Activated CD4-positive, alpha-beta T cell treated with anti-CD3 and anti-CD28 coated beads for 1 hour (primary cell): ENCODE results near the gene ZNRF1.

ENCODE experiments used
- DNase-seq: peaks from one replicate; pipeline ENCODE4 v3.0.0-alpha.2; 2020

ZNRF1 gene

DNA sequence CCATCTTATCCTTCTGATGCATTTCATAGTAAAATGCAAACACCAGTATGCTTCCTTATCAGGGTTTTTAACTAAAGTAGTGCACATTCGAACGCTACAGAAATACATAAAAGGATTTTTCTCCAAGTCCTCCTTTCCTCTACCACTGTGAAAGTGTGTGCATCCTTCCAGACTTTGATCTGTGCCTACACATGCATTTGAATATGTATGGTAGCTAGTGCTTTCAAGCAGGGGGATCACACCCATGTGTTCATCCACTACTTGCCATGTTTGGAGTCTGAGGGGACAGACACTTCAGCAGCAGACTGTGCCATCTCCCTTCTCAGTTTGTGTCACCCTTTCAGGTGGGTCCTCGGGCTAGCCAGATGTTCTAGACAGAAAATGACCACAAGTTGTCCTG lies 102.8 kb downstream of the ZNRF1 start:
- no peak for DNase-seq

DNA sequence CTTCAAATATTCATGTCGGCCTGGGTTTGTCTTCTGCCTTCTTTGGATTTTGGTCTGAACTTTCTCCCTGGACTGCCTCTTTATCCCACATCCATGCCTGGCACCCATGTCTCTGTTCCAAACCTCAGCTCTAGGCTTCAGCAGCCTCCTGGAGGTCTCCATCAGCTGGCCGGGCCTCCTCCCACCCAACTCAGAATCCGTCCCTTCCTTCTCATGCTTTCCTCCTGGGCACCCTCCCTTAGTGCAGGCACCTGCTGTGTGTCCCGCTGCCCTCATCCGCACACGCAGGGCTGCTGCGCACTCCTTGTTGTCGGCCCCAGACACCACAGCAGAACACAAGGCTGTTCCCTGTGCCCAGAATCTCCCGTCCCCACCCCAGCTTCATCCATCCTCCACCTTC lies 103.8 kb downstream of the ZNRF1 start:
- DNase-seq: no peak

DNA sequence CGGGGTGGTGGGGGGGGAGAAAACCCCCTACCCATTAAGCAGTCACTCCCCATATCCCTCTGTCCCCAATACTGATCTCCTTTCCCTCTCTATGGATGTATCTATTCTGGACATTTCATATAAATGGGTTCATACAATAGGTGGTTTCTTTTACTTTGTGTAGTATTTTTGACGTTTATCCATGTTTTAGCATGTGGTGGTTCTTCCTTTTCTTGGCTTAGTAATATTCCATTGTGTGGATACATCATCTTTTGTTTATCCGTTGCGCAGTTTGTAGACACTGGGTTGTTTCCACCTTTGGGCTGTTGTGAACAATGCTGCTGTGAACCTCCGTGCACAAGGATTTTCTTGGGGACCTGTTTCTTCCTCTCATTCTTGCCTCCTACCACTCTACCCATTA lies 105.2 kb downstream of the ZNRF1 start:
- no peak for DNase-seq

DNA sequence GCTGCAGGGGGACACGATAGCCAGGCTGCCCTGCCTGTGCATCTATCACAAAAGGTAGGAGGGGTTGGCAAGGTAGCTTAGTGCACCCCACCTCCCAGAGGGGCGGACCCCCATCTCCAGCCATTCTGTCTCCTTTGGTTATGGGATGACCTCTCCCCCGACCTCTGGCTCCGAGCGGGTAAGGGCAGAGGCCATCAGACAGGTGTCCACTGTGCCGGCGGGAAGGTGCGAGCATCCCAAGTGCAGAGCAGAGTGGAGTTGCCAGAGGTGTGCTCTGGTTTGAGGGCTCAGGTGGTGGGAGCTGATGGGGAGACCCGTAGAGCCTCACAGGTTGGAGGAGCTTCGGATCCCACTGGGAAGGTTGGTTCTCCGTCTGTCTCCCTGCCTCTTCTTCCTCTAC lies 106.0 kb downstream of the ZNRF1 start:
- no peak for DNase-seq

DNA sequence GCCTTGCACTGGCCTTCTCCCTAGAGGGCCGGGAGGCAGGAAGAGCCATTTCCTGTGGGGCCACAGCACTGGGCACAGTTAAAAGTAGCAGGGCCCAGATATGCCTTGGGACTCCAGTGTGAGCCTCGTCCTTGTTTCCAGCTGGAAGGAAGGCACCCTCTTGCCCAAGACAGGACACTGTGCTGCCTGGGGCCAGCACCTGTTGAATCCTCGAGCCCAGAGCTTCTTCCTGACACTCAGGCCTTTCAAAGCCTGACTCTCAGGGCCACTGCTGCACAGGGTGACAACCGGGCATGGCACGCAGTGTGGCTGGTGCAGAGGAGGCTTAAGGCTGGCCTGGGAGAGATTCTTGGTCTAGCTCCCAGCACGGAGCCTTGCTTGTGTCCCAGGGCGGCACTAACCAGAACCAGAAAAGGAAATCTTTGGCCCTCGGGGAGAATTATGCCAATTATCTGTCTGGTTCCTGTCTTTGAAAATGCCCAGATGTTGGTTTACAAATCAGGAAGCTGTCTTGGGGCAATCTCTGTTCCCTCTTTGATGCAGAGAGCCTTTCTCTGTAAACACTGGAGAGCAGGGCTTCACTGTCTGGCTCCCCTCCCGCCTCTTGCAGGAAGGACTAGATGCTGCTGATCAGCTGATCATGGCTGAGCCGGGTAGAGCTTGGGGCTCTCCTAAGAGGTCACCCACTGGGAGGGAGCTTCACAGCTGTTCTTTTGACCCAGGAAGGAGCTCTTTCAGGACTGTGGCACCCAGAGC lies 106.7 kb downstream of the ZNRF1 start:
- DNase-seq: no peak

DNA sequence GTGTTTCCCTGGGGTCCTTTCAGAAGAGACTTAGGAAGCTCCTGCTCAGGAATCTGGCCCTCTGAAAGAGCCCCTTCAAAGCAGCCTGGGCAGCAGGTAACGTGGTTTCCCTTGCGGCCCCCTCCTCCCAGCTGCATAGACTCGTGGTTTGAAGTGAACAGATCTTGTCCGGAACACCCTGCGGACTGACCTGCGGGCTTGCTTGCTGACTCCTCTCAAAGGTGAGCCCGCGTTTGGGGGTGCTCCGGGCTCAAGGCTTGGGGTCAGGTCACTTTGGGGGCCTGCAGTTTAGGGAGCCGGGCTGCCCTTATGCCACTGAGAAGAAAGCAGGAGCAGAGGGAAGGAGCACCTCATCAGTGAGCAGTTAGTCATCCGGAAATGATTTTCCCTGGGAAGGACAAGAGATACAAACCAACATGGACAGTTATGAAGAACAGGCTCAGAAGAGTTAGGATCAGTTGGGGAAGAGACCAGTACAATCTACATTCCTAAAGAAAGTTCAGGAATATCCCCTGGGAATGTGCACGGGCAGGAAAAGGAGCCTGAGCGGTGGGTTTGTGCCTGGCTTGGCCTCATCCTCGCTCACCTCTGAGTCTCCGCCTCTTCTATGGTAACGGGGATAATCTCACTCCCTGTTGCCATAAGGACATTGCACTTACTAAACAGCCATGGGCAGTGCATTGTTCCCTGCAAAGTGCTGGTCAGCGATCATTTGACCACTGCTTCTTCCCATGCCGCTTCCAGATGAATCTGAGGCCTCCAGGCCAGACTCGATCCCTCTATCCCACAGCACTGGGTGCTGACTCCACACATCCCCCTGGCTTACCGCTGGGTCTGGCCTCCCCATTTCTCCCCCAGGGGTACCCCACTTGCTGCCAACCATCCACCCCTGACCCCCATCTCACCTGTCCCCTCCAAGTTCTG lies 107.8 kb downstream of the ZNRF1 start:
- DNase-seq: no peak

DNA sequence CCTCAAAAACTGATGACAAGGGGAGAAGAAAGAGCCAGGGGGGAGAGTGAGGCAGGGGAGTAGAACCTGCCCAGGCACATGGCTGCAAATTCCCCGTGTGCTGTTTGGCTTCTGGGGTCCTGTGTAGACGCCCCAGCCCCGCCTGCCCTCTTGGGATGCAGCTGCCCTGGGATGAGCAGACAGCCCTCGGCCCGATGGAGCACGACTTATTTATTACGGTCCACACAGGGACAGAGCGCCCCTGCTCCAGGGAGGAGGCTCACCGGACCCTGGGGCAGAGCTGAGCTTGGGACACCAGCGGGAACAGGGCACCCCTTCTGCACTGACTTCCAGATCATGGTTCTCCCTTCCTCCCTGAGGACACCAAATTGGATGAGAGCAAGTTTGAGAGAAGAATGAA lies 108.7 kb downstream of the ZNRF1 start:
- no peak for DNase-seq

DNA sequence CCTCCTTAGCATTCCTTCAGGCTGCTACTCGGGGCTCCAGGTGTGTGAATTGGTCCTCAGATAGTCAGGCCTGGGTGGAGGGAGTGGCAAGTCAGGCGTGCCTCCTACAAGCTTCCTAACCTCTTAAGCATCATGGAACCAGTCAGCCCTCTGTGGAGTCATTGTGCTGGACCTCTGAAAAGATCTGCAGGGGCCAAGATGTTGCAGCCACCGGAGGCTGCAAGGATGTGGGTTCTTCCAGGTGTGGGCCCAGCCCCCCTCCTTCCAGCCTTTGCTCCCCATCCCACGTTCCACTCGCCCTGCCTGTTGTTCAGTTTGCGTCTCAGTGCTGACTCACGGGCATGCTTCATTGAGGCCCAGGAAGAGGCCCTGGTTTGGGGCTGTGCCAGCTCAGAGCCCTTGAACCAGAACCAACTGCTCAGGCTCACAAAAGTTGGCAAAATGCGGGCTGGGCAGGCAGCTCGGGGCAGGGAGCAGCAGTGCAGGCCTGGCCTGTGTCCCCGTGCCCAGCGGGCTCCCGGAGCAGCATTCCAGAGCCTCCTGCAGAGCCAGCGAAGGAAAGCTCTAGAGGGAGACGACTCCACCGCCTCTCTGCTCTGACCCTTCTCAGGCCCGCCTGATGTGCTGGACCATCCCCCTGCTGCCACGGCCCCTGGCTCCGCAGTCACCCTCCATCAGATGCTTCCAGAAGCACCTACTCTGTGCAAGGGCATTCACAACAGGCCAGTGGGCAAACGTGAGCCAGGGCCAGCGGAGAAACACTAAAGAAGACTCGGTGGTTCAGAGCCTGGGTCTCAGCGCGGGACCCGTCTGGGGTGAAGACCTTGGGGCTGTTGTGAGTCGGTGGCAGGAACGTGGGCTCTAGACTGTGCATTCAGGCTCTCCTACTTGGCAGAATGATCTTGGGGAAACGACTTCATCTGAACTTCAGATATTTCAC lies 110.2 kb downstream of the ZNRF1 start:
- peak; percentile 64 for DNase-seq

DNA sequence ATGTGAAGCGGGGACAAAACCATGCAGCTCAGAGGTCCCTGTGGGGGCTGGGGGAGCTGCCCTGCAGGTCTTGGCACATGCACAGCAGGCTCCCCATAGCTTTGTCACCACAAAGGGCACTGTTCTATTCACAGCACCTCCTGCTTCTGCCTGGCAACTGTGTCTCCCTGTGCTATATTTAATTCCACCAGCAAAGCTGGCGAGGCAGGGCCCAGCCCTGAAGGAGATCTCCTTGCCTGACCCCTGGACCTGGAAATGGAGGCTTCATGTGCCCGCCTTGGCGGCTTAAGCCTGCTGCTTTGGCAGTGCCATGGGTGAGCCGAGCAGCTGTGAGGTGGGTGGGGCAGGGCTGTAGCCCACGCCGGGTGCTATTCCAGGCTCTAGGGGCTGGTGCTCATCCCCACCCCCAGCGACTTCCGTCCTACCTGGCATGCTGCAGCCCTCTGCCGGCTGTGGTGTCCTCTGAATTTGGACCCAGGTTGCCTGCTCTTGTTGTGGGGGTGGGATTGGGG lies 111.0 kb downstream of the ZNRF1 start:
- no peak for DNase-seq

DNA sequence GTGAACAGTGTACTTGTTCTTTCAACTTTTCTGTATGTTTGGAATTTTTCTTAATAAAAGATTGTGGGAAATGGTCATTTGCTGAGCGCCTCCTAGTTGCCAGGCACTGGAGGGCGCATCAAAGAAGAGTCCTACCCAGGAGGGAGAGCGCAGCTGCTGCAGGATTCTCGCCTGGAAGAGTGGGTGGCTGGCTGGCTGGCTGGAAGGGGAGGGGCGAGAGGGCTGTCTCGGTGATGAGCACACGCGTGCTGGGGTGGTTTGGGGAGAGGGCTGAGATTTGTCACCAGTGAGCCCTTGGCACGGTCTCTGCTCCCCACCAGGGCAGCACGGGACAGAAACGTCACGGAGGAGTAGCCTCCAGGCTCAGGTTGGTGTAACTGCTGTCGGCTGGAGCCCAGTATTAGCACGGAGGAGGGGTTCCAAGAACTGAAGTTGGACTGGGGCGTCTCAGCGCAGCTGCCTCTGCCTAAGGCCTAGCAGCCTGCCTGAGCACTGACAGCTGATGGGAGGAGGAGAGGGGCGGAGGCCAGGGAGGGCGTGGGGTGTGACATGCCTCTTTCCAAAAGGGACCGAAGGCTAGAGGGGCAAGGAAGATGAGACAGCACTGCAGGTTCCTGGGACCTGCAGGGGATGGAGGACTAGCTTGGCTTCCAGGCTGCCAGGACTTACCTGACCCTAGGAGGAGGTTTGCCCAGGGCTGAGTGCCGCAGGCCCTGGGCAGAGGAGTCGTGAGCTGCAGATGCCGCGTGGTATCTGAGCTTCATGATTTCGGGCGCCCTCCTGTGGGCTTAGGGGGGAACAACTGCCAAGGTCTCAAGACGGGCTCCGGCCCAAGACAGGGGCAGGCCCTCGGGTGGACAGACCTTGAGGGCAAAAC lies 112.1 kb downstream of the ZNRF1 start:
- DNase-seq: peak; percentile 70

DNA sequence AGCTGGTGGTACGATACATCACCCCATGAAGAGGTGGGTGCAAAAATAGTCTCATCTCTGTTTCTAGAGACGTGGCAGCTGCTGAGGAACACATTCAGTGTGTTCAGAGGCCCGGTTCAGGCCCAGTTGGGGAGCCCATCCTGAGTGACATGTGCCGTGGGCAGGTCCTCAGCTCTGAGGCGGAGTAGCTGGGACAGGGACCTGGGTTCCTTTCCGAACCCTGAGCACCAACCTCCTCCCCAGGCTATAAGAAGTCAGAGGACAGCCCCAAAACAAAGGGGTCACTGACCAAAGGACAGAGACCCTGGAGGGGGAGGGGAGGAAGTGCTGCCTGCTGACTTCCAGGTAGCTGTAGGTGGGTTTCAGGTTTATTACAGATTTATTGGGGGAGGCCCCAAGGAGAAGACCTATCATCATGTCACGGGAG lies 112.7 kb downstream of the ZNRF1 start:
- no peak for DNase-seq

DNA sequence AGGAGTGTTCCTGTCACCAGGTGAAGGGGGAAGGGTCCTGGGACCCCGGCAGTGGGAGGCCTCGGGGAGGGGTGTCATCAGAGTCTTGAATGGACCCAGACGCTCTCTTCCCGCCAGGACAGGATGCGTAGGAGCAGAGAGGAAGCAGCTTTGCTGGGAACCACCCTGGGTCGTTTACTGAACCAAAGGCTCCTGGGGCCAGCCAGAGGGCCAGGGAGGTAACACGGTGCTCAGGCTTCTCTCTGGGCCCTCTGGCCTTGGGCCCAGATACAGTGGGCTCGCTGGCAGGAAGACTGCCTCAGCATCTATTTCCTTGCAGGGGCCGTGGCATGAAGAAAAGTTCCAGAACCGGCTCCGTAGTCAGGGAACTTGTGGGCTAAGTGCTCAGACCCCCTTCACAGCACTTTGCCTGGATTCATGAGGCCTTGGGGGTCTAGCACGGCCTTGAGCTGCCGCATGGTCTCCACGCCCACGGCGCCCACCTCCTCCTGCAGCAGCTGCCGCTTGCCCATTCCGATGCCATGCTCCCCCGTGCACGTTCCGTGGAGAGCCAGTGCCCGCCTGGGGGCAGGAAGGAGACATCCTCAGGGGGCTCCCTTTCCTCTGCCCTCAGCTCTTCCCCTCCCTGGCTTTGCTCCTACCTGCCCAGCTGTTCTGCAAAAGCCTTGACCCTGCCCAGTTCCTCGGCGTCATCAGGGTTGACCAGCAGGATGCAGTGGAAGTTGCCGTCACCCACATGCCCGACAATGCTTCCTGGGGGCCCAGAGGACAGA lies 113.3 kb downstream of the ZNRF1 start:
- DNase-seq: no peak

DNA sequence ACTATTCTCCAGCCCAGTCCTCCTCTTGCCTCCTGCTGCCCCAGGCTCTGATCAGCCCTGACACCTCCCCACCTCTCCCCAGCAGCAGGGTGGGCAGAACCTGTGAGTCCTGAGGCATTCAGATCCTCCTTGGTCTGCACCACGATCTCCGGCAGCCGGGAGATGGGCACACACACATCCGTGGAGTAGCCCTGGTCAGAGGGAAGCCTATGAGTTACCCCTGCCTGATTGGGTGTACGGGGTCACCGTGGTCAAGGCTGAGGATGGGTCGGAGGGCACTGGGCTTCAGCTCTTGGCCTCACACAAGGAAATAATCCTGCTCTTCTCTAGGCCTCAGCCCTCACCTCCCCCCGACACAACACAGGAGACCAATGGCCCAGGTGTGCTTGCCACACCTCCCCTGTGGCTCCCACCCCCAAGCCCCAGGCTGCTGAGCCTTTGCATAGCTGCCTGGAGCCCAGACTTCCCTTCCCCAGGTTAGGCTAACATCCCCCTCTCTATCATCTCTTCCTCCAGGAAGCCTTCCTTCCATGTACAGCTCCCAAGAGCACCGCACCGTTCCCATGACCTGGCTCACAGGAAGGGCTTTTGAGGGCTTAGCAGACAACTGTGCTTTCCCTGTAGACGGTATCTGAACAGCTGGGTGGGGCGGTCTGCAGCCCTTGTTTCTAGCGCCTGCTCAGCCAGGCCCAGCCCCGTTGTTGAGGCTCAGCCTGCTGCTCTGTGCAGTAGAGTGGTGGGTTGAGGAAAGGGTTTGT lies 114.1 kb downstream of the ZNRF1 start:
- no peak for DNase-seq

DNA sequence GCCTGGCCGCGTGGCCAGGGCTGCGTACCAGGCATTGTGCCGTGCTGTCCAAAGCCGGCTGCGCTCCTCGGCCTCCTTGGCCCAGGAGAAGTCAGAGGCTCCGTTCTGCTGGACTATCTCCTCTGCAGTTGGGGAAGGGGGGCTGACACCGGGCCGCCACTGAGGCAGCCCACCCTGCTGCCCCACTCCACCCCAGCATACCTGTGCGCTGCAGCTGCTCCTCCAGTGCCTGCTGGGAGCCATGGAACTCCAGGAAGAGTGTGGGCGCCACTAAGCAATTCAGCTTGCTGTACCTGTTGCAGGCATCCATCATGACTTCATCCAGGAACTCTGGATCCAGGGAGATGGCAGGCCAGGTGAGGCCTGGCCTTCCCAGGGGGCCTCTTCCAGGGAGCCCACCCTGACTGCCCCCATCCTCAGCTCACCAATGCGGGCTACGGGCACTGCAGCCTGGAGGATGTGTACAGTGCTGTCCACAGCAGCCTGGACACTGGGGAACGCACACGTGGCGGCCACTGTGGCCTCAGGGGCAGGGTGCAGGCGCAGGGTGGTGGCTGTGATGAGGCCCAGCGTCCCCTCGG lies 114.8 kb downstream of the ZNRF1 start:
- no peak for DNase-seq

DNA sequence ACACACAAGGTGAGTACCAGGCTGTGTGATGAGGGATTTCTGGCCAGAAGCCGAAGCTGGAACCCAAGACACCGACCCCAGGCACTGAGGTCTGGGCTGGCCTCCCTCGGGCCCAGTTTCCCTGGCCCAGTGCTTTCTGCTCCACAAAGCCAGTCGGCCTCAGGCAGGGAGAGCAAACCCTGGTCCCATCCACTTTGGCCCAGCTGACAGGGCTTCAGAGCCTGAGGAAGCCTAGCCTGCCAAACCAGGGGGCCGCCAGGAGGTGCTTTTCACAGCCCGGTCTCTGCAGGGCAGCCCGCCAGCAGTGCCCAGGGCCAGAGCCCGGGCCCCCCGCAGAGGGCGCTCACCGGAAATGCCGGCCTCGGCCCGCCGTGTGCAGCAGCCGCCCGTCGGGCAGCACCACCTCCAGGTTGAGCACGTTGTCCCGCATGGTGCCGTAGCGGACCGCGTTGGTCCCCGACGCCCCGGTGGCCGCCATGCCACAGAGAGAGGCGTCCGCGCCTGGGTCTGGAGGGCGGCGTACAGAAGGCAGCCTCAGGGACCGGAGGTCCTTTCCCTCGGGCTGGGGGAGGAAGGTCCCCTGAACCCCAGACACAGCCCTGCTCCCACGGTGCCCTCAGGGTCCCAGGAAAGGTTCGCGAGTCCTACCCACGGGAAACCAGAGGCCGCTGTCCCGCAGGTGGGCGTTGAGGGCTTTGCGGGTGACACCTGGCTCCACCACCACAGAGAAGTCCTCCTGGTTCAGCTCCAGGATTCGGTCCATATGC lies 115.5 kb downstream of the ZNRF1 start:
- DNase-seq: no peak

DNA sequence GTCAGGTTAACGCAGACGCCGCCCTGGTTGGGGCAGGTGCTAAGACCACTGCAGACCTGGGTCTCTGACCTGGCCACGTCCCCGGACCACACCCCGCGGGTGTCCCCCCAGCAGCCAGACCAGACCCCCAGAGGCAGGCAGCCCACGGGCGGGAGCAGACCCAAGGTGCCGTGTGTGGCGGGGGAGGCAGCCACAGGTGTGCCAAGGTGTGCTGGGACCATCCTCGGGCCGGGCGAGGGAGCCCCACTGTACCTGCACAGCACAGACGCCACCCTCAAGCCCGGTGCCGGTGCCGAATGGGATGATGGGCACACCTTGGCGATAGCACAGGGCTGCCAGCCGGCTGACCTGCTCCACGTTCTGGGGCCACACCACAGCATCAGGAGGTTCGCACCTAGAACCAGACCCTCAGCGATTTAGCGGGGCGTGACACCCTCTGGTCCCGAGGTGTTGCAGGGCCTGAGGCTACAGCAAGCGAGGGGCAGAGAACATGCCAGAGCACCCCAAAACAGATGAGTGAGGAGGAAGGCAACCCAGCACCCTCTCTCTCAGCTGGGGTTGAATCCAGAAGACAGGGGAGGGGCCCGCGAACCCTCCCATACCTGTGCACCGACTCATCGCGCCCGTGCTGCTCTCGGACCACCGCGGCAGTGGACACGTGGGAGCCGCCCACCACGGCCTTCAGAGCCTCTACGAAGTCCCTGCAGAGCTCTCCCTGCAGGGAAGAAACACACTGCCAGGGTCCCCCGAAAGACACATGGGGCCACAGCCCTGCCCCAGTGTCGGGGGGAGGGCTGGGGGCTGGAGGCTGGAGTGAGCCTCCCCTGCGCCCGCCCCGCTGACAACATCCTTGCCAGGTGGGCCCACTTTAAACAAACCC lies 116.4 kb downstream of the ZNRF1 start:
- DNase-seq: no peak

DNA sequence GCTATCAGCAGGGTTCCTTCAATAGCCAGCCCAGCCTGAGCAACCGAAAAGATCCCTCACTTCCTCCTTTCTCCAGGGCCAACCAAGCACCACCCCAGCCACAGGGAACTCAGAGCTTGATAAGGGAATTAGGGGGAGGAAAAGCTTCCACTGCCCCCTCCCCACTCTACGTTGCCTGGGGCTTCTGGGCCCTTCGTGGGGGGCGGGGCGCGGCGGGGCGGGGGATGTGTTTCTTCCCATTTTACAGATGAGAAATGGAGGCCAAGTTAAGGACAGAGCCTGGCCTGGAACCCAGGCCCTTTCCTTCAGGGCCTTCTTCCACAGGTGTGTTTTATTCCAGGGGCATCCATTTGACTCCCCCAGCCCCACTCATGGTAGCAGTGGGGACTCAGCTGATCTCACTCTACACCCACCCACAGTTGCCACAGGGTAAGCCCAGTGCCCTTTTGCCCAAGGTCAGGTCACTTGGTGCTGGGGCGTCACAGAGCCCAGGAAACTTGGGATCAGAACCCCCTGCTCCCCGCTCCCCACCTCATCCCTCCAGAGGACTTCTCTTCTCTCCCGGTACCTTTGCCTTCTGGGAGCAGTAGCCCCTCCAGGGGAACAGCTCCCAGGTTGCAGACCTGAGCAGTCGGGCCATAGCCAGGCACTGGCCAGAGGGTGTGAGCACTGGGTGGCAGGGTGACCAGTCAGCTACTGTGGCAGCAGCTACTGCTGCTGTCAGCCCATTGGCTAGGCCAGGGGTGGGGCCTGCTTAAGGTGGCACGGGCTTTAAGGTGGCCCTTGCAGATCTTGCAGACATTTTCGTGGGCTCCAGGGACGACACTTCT lies 117.5 kb downstream of the ZNRF1 start, which contains the start of gene LDHD:
LDHD (minus strand) TSS at position 700 of the 830 bp plus-strand sequence; CDS start at position 640, 60 bp downstream.
- no peak for DNase-seq
